Left ventricle myocardium inferior (tissue), 1 donor: ENCODE results near the gene GRB10. TPM values are rescaled to one million over a fixed set of nuclear protein-coding genes. Genes with fewer than 3 reads are reported as not detected.

ENCODE experiments used
- DNase-seq: peaks from one replicate; pipeline ENCODE4 v3.0.0-alpha.2; 2020
- H3K27ac ChIP-seq: fragments of 200-600 bp; replicated peaks from 2 replicates; pipeline ENCODE4 v1.8.0; 2021
- H3K27me3 ChIP-seq: fragments of 200-600 bp; 2 replicates; pipeline ENCODE4 v1.8.0; 2021; ENCODE audit warnings: low read depth
- H3K36me3 ChIP-seq: fragments of 200-600 bp; 2 replicates; pipeline ENCODE4 v1.8.0; 2021
- H3K4me1 ChIP-seq: fragments of 200-600 bp; 2 replicates; pipeline ENCODE4 v1.8.0; 2021
- H3K4me3 ChIP-seq: fragments of 200-600 bp; 2 replicates; pipeline ENCODE4 v1.8.0; 2021; ENCODE audit warnings: mild to moderate bottlenecking, moderate library complexity
- H3K9me3 ChIP-seq: fragments of 200-600 bp; replicated peaks from 2 replicates; pipeline ENCODE4 v1.8.0; 2021
- CTCF ChIP-seq: fragments of 200-600 bp; IDR thresholded peaks from 2 replicates; pipeline ENCODE4 v1.8.0; 2021; ENCODE audit warnings: antibody characterized with exemption, mild to moderate bottlenecking, borderline replicate concordance
- intact Hi-C: fragments of 100-400 bp; cut with micrococcal nuclease; formaldehyde crosslinking; loops from one replicate; pipeline ENCODE4 v1.11.0; 2022
- total RNA-seq: library from RNA; stranded (reverse); fragmentation: NEBNext Ultra II Directional; extraction: Animal tissue kit (Norgen Biotek cat#: 25700); gene quantifications from one replicate; pipeline ENCODE4 v1.2.1, GENCODE V29; 2021
- donor health status: DM: no; HTN: yes; CAD: no; lungs with severe emphysema.

GRB10 gene
- total RNA-seq, 1 donor from 2014 or later = 40.6 TPM

GRCh38 chr7:50818324-50818723 lies 35.6 kb upstream of the GRB10 start:
- Histone ChIP-seq H3K27ac (no peak overlapping the region), H3K4me3 (no peak overlapping the region), H3K4me1 (peaks cover 16% of the 10 kb centered on the region), H3K36me3 (no peaks in the 10 kb centered on the region), H3K27me3 (no peaks in the 10 kb centered on the region), H3K9me3 (no peaks in the 10 kb centered on the region)
- TF ChIP-seq CTCF = no peak
- intact Hi-C loops = no loop called here
- no peak for DNase-seq

GRCh38 chr7:50817561-50817960 lies 34.9 kb upstream of the GRB10 start:
- H3K9me3 ChIP-seq = no peaks in the 10 kb centered on the region
- no peaks in the 10 kb centered on the region for H3K36me3 ChIP-seq
- DNase-seq = no peak
- no peak for TF ChIP-seq CTCF
- H3K27ac ChIP-seq = no peak overlapping the region
- H3K4me1 ChIP-seq = peaks cover 24% of the 10 kb centered on the region
- H3K27me3 ChIP-seq = no peaks in the 10 kb centered on the region
- no peak overlapping the region for H3K4me3 ChIP-seq
- intact Hi-C loops = no loop called here

GRCh38 chr7:50815138-50815537 lies 32.4 kb upstream of the GRB10 start:
- Histone ChIP-seq H3K4me1 (peaks cover 16% of the 10 kb centered on the region), H3K36me3 (no peaks in the 10 kb centered on the region), H3K27ac (no peak overlapping the region), H3K4me3 (no peak overlapping the region), H3K9me3 (no peaks in the 10 kb centered on the region), H3K27me3 (no peaks in the 10 kb centered on the region)
- TF ChIP-seq CTCF = no peak
- intact Hi-C loops = no loop called here
- no peak for DNase-seq

GRCh38 chr7:50814166-50814565 lies 31.5 kb upstream of the GRB10 start:
- TF ChIP-seq CTCF = no peak
- Histone ChIP-seq H3K4me3 (no peak overlapping the region), H3K27me3 (no peaks in the 10 kb centered on the region), H3K9me3 (no peaks in the 10 kb centered on the region), H3K36me3 (no peaks in the 10 kb centered on the region), H3K4me1 (peaks cover 16% of the 10 kb centered on the region), H3K27ac (no peak overlapping the region)
- DNase-seq = no peak
- intact Hi-C loops = no loop called here

GRCh38 chr7:50812841-50813475 lies 30.3 kb upstream of the GRB10 start:
- Histone ChIP-seq H3K4me3 (no peak overlapping the region), H3K27me3 (no peaks in the 10 kb centered on the region), H3K36me3 (no peaks in the 10 kb centered on the region), H3K9me3 (no peaks in the 10 kb centered on the region), H3K4me1 (peaks cover 16% of the 10 kb centered on the region), H3K27ac (peak overlapping the region; percentile 73)
- peak; percentile 81 for DNase-seq
- intact Hi-C loops = no loop called here
- TF ChIP-seq CTCF = no peak

GRCh38 chr7:50812094-50812493 lies 29.4 kb upstream of the GRB10 start:
- peaks cover 10% of the 10 kb centered on the region for H3K4me1 ChIP-seq
- DNase-seq = no peak
- H3K27me3 ChIP-seq = no peaks in the 10 kb centered on the region
- H3K27ac ChIP-seq = peak overlapping the region; percentile 73
- no peaks in the 10 kb centered on the region for H3K36me3 ChIP-seq
- H3K4me3 ChIP-seq = no peak overlapping the region
- H3K9me3 ChIP-seq = no peaks in the 10 kb centered on the region
- no peak for TF ChIP-seq CTCF
- intact Hi-C loops = no loop called here
